ENCODE results near the gene IRF2BP1.
A peak's percentile ranks its signal among the peaks of the same experiment; 100 is the strongest.
"Not testable (repeated sequence)": the region's sequence is repeated elsewhere in the genome, so short reads cannot be mapped to it uniquely, and the experiment has no call there.

IRF2BP1 gene

GRCh38 chr19:45913874-45914830 is 28.2 kb upstream of the IRF2BP1 start, which contains the start of gene NANOS2:
TSS of gene NANOS2 (minus strand) at chr19:45914778. CDS start at chr19:45914693, 85 bp downstream.
- H3K27ac Mint-ChIP-seq, result no peak within 1 kb of the TSS
- peaks cover 7% of the 10 kb centered on the region for H3K27me3 Mint-ChIP-seq
- H3K4me1 Mint-ChIP-seq (ENCODE audit: low read depth), result no peaks in the 10 kb centered on the region
- no peak within 1 kb of the TSS for H3K4me3 Mint-ChIP-seq
- H3K36me3 Mint-ChIP-seq, result no peaks in the 10 kb centered on the region
- H3K9me3 Mint-ChIP-seq (ENCODE audit: low read depth), result no peaks in the 10 kb centered on the region

GRCh38 chr19:45911291-45911690 is 25.4 kb upstream of the IRF2BP1 start:
- Mint-ChIP-seq H3K36me3 (no peaks in the 10 kb centered on the region), H3K4me3 (no peak overlapping the region), H3K4me1 (ENCODE audit: low read depth) (no peaks in the 10 kb centered on the region), H3K27ac (no peak overlapping the region), H3K9me3 (ENCODE audit: low read depth) (no peaks in the 10 kb centered on the region), H3K27me3 (peaks cover 5% of the 10 kb centered on the region)

DNA sequence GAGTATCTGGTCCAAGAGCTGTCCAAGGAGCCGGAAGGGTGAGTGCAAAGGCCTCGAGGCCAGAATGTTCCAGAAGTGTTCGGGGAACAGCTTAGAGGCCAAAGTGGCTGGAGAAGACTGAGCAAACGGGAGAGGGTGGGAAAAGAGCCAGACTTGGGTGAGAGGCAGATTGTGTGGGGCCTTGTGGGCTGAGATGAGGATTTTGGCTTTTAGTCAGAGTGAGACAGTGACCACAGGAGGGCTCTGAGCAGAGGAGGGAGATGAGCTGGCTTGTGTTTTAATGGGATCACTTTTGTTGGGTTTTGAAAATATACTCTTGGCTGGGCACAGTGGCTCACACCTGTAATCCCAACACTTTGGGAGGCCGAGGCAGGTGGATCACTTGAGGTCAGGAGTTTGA is 23.0 kb upstream of the IRF2BP1 start:
- Mint-ChIP-seq H3K4me3 (no peak overlapping the region), H3K36me3 (no peaks in the 10 kb centered on the region), H3K9me3 (ENCODE audit: low read depth) (no peaks in the 10 kb centered on the region), H3K27ac (no peak overlapping the region), H3K4me1 (ENCODE audit: low read depth) (no peaks in the 10 kb centered on the region), H3K27me3 (peaks cover 4% of the 10 kb centered on the region)

GRCh38 chr19:45906221-45906620 is 20.3 kb upstream of the IRF2BP1 start:
- peaks cover 2% of the 10 kb centered on the region for H3K27me3 Mint-ChIP-seq
- H3K4me3 Mint-ChIP-seq, result no peak overlapping the region
- H3K9me3 Mint-ChIP-seq (ENCODE audit: low read depth), result no peaks in the 10 kb centered on the region
- H3K4me1 Mint-ChIP-seq (ENCODE audit: low read depth), result peaks cover 7% of the 10 kb centered on the region
- peak overlapping the region; percentile 1 for H3K27ac Mint-ChIP-seq
- no peaks in the 10 kb centered on the region for H3K36me3 Mint-ChIP-seq

GRCh38 chr19:45905011-45905410 is 19.1 kb upstream of the IRF2BP1 start:
- peaks cover under 1% of the 10 kb centered on the region for H3K27me3 Mint-ChIP-seq
- H3K36me3 Mint-ChIP-seq, result peaks cover 4% of the 10 kb centered on the region
- no peak overlapping the region for H3K27ac Mint-ChIP-seq
- no peak overlapping the region for H3K4me3 Mint-ChIP-seq
- H3K9me3 Mint-ChIP-seq (ENCODE audit: low read depth), result no peaks in the 10 kb centered on the region
- peaks cover 15% of the 10 kb centered on the region for H3K4me1 Mint-ChIP-seq (ENCODE audit: low read depth)

DNA sequence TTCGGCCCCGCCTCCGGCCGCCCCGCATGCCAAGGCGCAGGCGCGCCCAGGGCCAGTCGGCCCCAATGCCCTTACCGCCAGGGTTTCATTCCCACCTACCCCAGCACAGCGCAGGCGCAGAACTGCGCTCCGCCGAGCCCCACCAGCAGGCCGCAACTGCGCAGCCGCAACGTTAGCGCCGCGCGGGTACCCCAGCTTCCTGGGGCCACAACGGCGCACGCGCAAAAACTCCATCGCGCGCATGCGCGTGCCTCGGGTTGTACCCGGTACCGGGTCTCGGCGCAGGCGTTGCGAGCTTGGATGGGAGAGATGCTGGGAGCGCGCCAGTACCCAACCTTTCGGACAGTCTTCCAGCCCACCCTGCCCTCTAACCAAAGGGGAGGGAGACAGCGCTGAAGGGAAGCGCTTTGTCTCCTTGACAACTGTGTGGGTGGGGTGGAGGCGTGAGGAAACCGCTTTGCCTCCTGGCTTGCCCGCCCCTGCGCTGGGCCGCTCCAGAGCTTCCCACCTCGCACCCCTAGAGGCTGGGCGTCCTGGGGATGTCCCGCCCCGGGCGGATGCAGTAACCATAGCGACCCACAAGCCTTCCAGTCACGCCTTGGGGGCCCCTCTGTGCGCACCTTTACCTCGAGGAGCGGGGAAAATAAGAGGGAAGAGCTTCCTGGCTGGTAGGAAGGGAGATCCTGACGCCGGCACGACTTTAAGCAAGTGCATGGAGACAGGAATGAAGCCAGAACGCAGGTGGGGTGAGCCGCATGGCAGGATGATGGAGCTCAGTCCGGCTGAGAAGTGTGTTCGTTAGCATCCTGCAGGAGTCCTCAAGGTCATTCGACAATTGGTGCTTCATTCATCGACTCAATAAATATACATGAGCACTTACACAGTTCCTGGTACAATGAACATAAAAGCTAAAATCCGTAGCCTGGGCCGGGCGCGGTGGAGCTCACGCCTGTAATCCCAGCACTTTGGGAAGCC is 17.0 kb upstream of the IRF2BP1 start:
- Mint-ChIP-seq H3K27me3 (no peaks in the 10 kb centered on the region), H3K9me3 (ENCODE audit: low read depth) (no peaks in the 10 kb centered on the region), H3K36me3 (peaks cover 8% of the 10 kb centered on the region), H3K4me1 (ENCODE audit: low read depth) (peaks cover 16% of the 10 kb centered on the region), H3K27ac (peak overlapping the region; percentile 76), H3K4me3 (peak overlapping the region; percentile 93)

DNA sequence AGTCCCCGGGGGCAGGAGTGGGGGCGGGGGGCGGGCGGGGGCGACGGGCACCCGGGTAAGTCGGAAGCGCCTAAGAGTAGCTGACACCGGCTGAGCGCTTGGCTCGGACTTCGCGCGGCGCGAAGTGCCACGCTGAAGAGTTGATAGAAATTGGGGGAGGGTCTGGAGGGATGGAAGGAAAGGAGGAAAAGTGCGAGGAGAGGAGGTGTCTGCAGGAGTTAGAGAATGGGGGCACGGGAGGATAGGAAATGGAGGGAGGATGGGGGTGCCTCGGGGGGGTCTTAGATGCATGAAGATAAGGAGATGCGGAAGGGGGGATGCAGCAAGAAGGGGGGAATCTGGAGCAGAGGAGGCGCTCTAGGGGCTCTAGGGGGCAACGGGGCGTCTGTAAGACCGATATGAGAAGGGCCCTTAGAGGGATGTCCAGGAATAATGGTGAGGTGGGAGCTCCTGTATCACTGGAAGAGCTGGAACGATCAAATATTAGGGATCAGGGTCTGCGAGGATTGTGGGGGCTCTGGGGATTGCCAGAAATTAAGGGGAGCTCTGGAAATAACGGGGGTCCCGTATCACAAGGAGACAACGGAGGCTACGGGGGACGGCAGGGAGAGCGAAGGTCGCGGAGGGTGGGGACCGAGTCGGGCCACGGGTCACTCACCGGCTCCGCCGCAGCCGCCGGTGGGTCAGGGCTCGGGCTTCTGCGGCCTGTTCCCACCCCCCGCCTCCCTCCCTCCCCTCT is 16.1 kb upstream of the IRF2BP1 start, which contains the start of gene MYPOP:
Gene MYPOP, minus strand, starts transcription at position 702 of the 739 bp plus-strand sequence. CDS start 840 bp downstream, outside the sequence.
- Mint-ChIP-seq H3K4me3 (peak within 1 kb of the TSS; percentile 93), H3K9me3 (ENCODE audit: low read depth) (no peaks in the 10 kb centered on the region), H3K27me3 (no peaks in the 10 kb centered on the region), H3K36me3 (peaks cover 8% of the 10 kb centered on the region), H3K27ac (peak within 1 kb of the TSS; percentile 76), H3K4me1 (ENCODE audit: low read depth) (peaks cover 16% of the 10 kb centered on the region)

- no peaks in the 10 kb centered on the region for H3K9me3 Mint-ChIP-seq (ENCODE audit: low read depth)
Observed at GRCh38 chr19:45901432-45901911, 15.5 kb upstream of the IRF2BP1 start.

GRCh38 chr19:45900738-45901431 is 14.9 kb upstream of the IRF2BP1 start:
- H3K27me3 Mint-ChIP-seq, result no peaks in the 10 kb centered on the region
- H3K27ac Mint-ChIP-seq, result no peak overlapping the region
- peaks cover 8% of the 10 kb centered on the region for H3K36me3 Mint-ChIP-seq
- peak overlapping the region; percentile 59 for H3K4me3 Mint-ChIP-seq
- peaks cover 16% of the 10 kb centered on the region for H3K4me1 Mint-ChIP-seq (ENCODE audit: low read depth)
- H3K9me3 Mint-ChIP-seq (ENCODE audit: low read depth), result no peaks in the 10 kb centered on the region

More at GRCh38 chr19:45901432-45901911, 15.5 kb upstream of the IRF2BP1 start:
- peaks cover 8% of the 10 kb centered on the region for H3K36me3 Mint-ChIP-seq
- H3K27ac Mint-ChIP-seq, result no peak overlapping the region
- peak overlapping the region; percentile 49 for H3K4me3 Mint-ChIP-seq
- H3K27me3 Mint-ChIP-seq, result no peaks in the 10 kb centered on the region
- peaks cover 16% of the 10 kb centered on the region for H3K4me1 Mint-ChIP-seq (ENCODE audit: low read depth)

DNA sequence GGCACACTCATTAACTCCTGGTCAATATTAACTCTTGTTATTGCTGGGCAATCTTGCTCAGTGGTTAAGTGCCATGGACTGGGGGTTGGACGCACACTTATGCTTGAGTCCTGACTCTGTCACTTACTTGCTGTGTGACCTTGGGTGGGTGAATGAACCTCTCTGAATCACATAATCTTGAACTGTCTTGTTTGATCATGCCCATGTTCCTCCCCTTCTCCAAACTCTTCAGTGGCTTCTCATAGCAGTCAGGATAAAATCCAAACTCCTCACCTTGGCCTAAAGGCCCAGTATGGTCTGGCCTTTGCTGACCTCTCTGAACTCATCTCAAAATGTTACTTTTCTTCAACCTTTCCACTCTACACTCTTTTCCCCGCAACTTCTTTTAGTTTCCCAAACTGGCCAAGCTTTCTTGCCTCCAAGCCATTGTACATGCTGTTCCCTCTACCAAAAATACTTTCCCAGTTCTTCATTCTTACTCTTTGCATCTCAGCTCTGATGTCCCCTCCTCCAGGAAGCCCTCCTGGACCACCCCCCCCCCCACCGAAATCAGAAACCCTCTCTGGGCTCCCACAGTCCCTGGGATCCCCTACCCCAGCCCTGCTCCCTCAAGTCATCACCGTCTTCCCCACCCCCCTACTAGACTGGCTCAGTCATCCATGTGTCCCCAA is 14.1 kb upstream of the IRF2BP1 start:
- Mint-ChIP-seq H3K36me3 (peaks cover 8% of the 10 kb centered on the region), H3K27ac (no peak overlapping the region), H3K4me1 (ENCODE audit: low read depth) (peaks cover 18% of the 10 kb centered on the region), H3K27me3 (no peaks in the 10 kb centered on the region), H3K4me3 (peak overlapping the region; percentile 59), H3K9me3 (ENCODE audit: low read depth) (no peaks in the 10 kb centered on the region)

- H3K27me3 Mint-ChIP-seq, result no peaks in the 10 kb centered on the region
- no peak overlapping the region for H3K27ac Mint-ChIP-seq
- peaks cover 8% of the 10 kb centered on the region for H3K36me3 Mint-ChIP-seq
- no peak overlapping the region for H3K4me3 Mint-ChIP-seq
- peaks cover 18% of the 10 kb centered on the region for H3K4me1 Mint-ChIP-seq (ENCODE audit: low read depth)
- H3K9me3 Mint-ChIP-seq (ENCODE audit: low read depth), result no peaks in the 10 kb centered on the region
Observed at GRCh38 chr19:45899253-45899652, 13.3 kb upstream of the IRF2BP1 start.

- no peaks in the 10 kb centered on the region for H3K27me3 Mint-ChIP-seq
Observed at GRCh38 chr19:45897261-45897812, 11.4 kb upstream of the IRF2BP1 start.

DNA sequence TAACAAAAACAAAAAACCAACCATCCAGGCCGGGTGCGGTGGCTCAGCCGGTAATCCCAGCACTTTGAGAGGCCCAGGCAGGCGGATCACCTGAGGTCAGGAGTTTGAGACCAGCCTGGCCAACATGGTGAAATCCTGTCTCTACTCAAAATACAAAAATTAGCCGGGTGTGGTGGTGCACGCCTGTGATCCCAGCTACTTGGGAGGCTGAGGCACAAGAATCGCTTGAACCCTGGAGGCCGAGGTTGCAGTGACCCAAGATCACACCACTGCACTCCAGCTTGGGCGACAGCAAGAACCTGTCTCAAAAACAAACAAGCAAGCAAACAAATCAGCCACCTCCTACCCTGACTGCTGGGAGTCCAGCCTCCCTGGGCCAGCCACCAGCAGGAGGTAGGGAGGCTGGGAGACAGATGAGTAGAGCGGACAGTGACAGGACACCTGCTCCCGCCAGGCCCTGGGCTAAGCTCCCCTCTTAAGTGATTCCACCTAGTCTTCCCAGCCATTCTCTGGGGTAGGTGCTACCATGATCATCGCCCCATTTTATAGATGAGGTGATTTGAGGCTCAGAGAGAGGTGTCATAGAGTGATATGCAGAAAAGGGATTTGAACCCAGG is 10.2 kb upstream of the IRF2BP1 start:
- H3K4me1 Mint-ChIP-seq (ENCODE audit: low read depth), result peaks cover 11% of the 10 kb centered on the region
- H3K9me3 Mint-ChIP-seq (ENCODE audit: low read depth); H3K36me3 Mint-ChIP-seq; H3K27ac Mint-ChIP-seq; H3K27me3 Mint-ChIP-seq; H3K4me3 Mint-ChIP-seq: not testable (repeated sequence)

More at GRCh38 chr19:45897261-45897812, 11.4 kb upstream of the IRF2BP1 start:
- no peak overlapping the region for H3K4me3 Mint-ChIP-seq
- no peak overlapping the region for H3K27ac Mint-ChIP-seq
- peaks cover 14% of the 10 kb centered on the region for H3K4me1 Mint-ChIP-seq (ENCODE audit: low read depth)
- no peaks in the 10 kb centered on the region for H3K9me3 Mint-ChIP-seq (ENCODE audit: low read depth)
- H3K36me3 Mint-ChIP-seq, result peaks cover 8% of the 10 kb centered on the region
